Measurements from ENCODE around the gene DIP2C. TPM values are rescaled to one million over a fixed set of nuclear protein-coding genes. Genes with fewer than 3 reads are reported as not detected.
"Not testable (repeated sequence)": the region's sequence is repeated elsewhere in the genome, so short reads cannot be mapped to it uniquely, and the experiment has no call there.

DIP2C gene
- total RNA-seq, 1 donor: 1.7 TPM

DNA sequence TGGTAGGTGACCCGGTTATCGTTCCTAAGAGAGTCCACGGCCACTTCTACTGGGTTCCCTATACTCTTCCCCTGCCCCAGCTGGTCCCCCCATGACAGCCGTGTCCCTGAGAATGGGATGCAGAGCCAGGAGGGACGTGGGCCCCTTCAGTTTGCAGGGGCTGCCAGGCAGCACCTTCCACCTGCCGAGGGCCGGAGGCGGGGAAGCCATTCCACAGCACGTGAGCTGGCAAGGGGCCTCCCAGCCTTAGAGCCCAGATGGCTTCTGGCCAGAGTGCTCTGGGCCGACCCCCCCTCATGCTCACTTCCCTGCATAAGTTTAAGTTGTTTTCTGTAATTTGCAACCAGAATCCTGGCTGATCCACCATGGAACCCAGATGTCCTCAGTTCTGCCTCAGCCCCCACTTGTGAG is 39.0 kb downstream of the DIP2C start:
- Histone ChIP-seq H3K27me3 (ENCODE audit: insufficient read depth, low read length) (no peaks in the 10 kb centered on the region), H3K9me3 (ENCODE audit: low read depth, low read length) (no peaks in the 10 kb centered on the region), H3K4me3 (ENCODE audit: low read length) (no peak overlapping the region), H3K4me1 (ENCODE audit: insufficient read depth, low read length) (no peaks in the 10 kb centered on the region)

DNA sequence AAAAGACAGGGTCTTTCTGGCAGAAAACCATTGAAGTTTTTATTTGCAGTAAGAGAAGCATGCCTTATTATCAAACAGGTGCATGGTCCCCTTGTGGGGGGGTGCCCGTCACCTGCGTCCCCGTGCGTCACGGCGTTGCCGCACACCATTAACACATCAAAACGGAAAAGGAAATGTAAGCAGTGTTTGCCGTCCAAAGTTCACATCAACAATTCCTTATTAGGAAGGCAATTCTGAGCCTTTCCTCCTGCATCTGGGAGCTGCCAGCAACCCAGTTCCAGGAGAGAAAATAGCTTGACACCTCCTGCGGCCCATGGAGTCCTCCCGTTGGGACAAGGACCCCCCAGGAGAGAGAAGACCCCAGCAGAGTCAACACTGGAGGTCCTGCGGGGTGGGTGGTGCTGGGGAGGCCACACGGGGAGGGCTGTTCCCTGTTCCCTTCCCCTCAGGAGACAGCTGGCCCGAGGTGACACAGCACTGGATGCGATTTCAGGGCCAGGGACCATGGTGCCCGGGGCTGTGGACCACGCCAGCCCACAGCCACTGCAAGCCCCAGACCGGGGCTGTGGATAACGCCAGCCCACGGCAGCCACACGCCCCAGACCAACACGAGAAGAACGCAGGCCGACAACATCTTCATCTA is 39.5 kb downstream of the DIP2C start:
- H3K4me3 ChIP-seq (ENCODE audit: low read length): no peak overlapping the region
- no peaks in the 10 kb centered on the region for H3K27me3 ChIP-seq (ENCODE audit: insufficient read depth, low read length)
- no peaks in the 10 kb centered on the region for H3K4me1 ChIP-seq (ENCODE audit: insufficient read depth, low read length)
- H3K9me3 ChIP-seq (ENCODE audit: low read depth, low read length): no peaks in the 10 kb centered on the region

DNA sequence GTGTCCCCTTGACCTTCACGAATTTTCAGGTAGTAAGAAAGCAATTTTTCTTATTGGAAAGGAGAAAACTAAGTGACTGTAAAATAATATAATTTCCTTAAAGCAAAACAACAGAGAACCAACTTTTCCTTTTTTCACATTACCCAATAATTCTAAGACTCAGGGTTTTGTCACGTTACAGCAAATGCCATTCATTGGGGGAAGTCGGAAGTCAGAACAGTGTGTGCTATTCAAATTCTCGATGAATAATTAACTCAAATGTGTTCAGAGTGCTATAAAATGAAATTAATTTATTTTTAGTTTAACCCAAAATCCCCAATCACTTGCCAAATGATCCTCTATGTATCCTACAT is 40.0 kb downstream of the DIP2C start:
- no peak overlapping the region for H3K4me3 ChIP-seq (ENCODE audit: low read length)
- no peaks in the 10 kb centered on the region for H3K27me3 ChIP-seq (ENCODE audit: insufficient read depth, low read length)
- H3K4me1 ChIP-seq (ENCODE audit: insufficient read depth, low read length): no peaks in the 10 kb centered on the region
- no peaks in the 10 kb centered on the region for H3K9me3 ChIP-seq (ENCODE audit: low read depth, low read length)

DNA sequence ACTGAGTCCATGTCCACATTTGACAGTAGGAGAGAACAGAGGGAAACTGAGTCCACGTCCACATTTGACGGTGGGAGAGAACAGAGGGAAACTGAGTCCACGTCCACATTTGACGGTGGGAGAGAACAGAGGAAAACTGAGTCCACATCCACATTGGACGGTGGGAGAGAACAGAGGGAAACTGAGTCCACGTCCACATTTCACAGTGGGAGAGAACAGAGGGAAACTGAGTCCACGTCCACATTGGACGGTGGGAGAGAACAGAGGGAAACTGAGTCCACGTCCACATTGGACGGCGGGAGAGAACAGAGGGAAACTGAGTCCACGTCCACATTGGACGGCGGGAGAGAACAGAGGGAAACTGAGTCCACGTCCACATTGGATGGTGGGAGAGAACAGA is 42.4 kb downstream of the DIP2C start:
- H3K9me3 ChIP-seq (ENCODE audit: low read depth, low read length); H3K4me1 ChIP-seq (ENCODE audit: insufficient read depth, low read length); H3K4me3 ChIP-seq (ENCODE audit: low read length); H3K27me3 ChIP-seq (ENCODE audit: insufficient read depth, low read length): not testable (repeated sequence)

DNA sequence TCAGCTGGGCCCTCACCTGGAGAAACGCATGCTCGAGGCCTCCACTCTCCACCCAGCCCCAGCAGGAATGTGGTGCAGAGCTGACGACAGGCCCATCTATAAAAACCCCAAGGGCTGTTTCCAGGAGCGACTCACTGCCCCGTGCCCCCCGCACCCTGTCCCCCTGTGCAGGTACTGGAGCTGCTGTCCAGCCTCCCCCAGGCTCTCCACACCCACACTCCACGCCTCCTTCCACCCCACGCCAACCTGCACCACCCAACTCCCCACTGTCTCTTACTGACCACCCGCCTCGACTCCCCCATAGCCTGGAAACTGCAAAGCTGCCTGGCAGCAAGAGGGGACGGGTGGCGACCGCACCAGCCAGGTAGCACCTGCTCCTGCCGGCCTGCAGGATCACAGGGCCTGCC is 43.3 kb downstream of the DIP2C start:
- Histone ChIP-seq H3K27me3 (ENCODE audit: insufficient read depth, low read length) (no peaks in the 10 kb centered on the region), H3K4me1 (ENCODE audit: insufficient read depth, low read length) (no peaks in the 10 kb centered on the region), H3K9me3 (ENCODE audit: low read depth, low read length) (no peaks in the 10 kb centered on the region), H3K4me3 (ENCODE audit: low read length) (no peak overlapping the region)

DNA sequence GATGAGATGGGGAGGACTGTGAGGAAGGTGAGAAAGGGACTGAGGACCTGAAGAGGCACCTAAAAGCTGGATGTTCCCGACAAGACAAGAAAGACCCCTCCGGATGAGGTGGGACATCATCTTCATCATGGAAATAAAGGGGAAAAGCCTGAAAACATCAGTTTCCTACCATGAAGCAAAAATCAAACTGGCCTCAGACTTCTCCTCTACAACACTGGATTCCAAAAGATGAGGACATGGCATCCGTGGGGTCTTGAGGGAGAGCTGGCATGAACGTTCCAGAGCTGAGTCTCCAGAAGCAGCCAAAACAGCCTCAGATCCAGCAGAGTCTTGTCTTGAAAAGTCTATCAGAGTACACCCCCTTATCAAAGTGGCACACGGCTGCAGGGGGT is 44.5 kb downstream of the DIP2C start:
- Histone ChIP-seq H3K4me3 (ENCODE audit: low read length) (no peak overlapping the region), H3K9me3 (ENCODE audit: low read depth, low read length) (no peaks in the 10 kb centered on the region), H3K4me1 (ENCODE audit: insufficient read depth, low read length) (no peaks in the 10 kb centered on the region), H3K27me3 (ENCODE audit: insufficient read depth, low read length) (no peaks in the 10 kb centered on the region)

DNA sequence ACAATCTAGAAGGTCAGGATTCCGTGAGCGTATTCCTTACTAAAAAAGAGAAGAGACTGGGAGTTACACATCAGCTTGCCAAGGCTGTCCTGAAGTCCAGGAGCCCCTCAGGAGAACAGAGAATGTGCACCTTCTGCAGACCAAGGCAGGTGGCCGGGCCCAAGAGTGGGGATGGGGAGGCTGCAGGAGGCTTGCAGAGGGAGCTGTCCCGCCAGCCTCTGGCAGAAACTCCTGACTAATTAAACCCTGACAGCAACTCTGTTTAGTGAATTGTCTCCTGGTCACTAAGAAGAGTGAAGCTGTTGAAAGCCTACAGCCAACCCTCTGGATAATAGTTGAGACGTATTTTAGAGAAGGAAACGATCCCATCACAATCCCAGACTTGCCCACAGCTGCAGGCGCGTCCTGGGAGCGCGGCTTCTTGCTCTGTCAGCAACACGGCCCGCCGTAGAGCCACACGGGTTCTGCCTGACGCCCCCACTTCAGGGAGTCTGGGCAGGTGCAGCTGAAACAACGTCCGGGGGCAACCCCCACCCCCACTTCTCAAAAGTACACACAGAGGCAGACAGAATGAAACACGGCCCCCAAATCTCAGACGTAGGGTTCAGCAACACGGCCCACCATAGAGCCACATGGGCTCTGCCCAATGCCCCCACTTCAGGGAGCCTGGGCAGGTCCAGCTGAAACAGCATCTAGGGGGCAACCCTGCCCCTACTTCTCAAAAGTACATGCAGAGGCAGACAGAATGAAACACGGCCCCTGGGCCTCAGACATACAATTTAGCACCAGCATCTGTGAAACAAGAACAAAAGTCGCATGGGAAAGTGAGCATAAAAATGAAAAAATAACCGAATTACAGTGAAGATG is 45.2 kb downstream of the DIP2C start:
- no peak overlapping the region for H3K4me3 ChIP-seq (ENCODE audit: low read length)
- no peaks in the 10 kb centered on the region for H3K27me3 ChIP-seq (ENCODE audit: insufficient read depth, low read length)
- no peaks in the 10 kb centered on the region for H3K4me1 ChIP-seq (ENCODE audit: insufficient read depth, low read length)
- H3K9me3 ChIP-seq (ENCODE audit: low read depth, low read length): no peaks in the 10 kb centered on the region

DNA sequence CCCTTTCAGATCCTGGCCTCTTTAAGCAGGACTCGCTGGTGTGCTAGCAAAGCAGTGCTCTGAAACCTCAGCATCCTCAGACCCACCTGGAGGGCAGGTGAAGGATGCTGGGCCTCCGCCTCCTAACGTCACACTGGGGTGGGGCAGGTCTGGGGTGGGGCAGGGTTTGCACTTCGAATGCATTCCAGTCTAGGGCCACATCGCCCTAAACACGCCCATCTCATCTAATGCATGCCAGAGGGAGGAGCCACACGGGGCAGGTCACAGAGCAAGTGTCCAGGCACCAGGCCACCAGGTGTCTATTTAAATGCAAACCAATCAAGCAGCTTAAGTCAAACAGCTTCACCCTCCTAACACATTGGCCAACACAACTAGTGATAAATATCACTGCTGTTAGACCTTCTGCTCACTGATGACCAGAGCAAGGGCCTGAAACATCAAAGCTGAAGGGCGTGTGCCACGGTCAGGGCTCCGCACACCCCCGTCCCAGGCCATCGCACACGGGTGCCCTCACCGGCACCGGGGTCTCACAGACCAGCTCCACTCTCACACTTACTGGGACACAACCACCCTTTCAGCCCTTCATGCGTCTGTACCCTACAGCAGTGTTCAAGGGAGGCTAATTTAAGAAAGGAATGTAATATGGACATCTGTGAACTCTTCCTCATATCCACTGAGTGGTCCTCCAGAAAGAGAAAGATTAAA is 47.1 kb downstream of the DIP2C start:
- Histone ChIP-seq H3K9me3 (ENCODE audit: low read depth, low read length) (no peaks in the 10 kb centered on the region), H3K4me1 (ENCODE audit: insufficient read depth, low read length) (no peaks in the 10 kb centered on the region), H3K27me3 (ENCODE audit: insufficient read depth, low read length) (no peaks in the 10 kb centered on the region), H3K4me3 (ENCODE audit: low read length) (no peak overlapping the region)

DNA sequence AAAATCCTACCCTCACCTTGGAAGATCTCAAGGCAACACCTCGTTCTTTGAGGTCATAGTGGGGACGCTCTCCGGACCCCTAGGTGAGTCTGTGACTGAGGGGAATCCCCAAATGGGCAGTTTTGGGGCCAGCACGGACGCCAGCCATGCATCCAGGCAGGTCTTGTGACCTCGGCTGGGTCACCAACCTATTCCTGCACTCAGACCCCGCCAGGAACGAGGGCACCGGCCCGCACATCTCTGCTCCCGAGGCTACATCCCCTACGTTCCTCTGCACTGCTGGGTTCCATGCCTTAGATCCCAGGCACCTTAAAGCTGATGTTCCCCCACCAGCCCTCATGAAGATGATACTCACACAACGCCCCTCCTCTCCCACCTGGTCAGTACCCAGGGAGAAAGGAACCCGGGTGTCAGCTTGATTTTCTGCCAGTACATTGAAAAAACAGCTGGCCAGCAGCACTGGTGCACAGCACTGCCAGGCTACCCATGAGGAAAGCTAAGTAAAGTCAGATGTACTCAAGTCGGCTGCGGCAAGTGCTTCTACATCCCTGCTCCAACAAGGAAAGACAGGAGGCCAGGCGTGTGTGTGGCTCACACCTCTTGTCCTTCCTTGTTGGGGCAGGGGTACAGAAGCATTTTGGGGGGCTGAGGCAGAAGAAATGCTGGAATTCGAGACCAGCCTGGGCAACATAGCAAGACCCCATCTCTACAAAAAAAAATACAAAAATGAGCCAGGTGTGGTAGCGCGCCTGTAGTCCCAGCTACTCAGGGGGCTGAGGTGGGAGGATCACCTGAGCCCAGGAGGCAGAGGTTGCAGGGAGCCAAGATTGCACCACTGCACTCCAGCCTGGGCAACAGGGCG is 48.1 kb downstream of the DIP2C start:
- H3K4me1 ChIP-seq (ENCODE audit: insufficient read depth, low read length): no peaks in the 10 kb centered on the region
- no peak overlapping the region for H3K4me3 ChIP-seq (ENCODE audit: low read length)
- H3K27me3 ChIP-seq (ENCODE audit: insufficient read depth, low read length): peaks cover 4% of the 10 kb centered on the region
- H3K9me3 ChIP-seq (ENCODE audit: low read depth, low read length): no peaks in the 10 kb centered on the region

DNA sequence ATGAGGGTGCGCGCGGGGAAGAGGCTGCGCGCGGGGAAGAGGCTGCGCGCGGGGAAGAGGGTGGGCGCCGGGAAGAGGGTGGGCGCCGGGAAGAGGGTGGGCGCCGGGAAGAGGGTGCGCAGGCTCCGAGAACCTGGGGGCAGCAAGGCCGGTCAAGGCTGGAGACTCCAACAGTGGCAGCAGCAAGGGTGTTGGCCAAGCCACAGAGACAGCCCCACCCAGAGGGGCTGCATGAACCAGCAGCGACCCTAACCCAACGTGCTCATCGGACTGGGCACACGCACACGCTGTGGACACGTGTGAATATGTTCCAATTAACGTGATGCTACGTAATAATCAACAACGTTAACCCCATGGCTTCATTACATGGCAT is 48.8 kb downstream of the DIP2C start:
- H3K9me3 ChIP-seq (ENCODE audit: low read depth, low read length): no peaks in the 10 kb centered on the region

DNA sequence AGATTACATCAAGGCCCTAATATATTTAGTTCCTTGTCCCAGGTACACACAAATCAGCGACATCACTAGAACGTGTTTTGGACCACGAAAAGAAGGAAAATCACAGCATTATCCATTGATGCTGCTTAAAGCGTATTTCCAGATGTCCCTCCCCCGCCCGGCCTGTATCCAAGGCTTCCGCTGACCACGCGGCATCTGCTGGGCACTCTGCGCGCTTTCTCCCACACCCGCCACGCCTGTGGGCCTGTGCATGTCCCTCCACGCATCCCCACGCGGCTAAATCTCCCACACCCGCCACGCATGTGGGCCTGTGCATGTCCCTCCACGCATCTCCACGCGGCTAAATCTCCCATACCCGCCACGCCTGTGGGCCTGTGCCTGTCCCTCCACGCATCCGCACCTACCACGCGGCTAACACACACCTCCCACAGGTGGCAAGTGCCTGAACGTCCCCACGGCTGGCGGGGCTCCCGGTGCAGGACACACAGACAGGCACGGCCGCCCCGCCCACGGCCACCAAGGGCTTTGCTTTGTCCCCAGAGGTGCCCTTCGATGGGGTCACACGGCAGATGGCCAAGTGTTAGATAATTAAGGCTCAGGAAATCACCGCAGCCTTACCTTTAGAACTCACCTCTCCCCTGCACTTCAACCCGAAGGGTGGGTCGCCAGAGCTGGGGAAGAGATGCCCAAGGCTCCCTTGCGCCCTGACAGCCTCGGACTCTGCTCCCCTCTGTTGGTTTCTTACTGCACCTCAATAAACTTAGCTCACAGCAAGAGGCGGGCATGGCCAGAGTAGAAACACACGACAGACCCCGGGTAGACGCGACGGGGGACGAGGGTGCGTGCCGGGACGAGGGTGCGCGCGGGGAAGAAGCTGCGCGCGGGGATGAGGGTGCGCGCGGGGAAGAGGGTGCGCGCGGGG is 49.5 kb downstream of the DIP2C start:
- Histone ChIP-seq H3K27me3 (ENCODE audit: insufficient read depth, low read length) (peaks cover 10% of the 10 kb centered on the region), H3K4me1 (ENCODE audit: insufficient read depth, low read length) (no peaks in the 10 kb centered on the region), H3K9me3 (ENCODE audit: low read depth, low read length) (no peaks in the 10 kb centered on the region), H3K4me3 (ENCODE audit: low read length) (no peak overlapping the region)

More for the DNA sequence above, 48.8 kb downstream of the DIP2C start:
- H3K27me3 ChIP-seq (ENCODE audit: insufficient read depth, low read length): peaks cover 6% of the 10 kb centered on the region
- H3K4me3 ChIP-seq (ENCODE audit: low read length): no peak overlapping the region
- no peaks in the 10 kb centered on the region for H3K4me1 ChIP-seq (ENCODE audit: insufficient read depth, low read length)

DNA sequence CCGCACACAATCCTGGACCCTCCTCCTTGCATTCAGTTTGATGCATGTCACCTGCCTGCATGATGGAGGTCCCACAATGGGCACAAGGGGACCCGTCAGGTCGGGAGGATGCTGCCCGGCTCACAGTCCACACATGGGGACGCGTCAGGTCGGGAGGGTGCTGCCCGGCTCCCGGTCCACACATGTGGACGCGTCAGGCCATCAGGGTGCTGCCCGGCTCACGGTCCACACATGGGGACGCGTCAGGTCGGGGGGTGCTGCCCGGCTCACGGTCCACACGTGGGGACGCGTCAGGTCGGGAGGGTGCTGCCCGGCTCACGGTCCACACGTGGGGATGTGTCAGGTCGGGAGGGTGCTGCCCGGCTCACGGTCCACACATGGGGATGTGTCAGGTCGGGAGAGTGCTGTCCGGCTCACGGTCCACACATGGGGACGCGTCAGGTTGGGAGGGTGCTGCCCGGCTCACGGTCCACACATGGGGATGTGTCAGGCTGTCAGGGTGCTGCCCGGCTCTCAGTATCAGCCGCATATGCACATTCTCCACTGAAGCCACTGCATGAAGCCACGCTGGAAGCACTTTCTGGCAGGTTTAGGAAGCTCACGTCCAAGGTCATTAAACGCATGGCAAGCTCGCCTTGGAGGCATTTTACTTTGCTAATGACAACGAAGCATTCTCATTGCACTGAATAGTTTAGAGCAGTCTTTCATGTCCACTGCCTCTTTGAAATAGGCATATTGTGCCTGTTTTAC is 50.3 kb downstream of the DIP2C start:
- Histone ChIP-seq H3K4me1 (ENCODE audit: insufficient read depth, low read length) (no peaks in the 10 kb centered on the region), H3K4me3 (ENCODE audit: low read length) (no peak overlapping the region), H3K27me3 (ENCODE audit: insufficient read depth, low read length) (peaks cover 10% of the 10 kb centered on the region), H3K9me3 (ENCODE audit: low read depth, low read length) (no peaks in the 10 kb centered on the region)

DNA sequence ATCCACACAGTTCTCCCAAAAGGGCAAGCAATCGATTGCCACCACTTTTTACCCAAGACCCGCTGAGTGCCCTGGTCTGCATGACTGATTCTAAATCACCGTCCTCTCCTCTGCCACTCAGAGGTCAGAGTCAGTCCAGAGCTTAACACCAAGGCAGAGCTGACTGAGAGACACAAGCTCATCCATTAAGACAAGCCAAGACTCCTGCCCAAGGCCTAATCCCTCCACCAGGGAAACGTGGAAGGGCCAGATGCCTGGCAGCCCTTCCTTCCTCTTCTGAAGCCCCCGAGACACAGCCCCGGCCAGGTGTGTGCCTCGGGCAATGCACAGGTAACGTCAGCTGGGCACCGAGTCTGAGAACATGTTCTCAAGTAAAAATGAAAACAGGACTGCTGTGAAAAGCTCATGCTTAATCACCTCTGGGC is 51.7 kb downstream of the DIP2C start:
- peaks cover 10% of the 10 kb centered on the region for H3K27me3 ChIP-seq (ENCODE audit: insufficient read depth, low read length)
- no peak overlapping the region for H3K4me3 ChIP-seq (ENCODE audit: low read length)
- no peaks in the 10 kb centered on the region for H3K4me1 ChIP-seq (ENCODE audit: insufficient read depth, low read length)
- H3K9me3 ChIP-seq (ENCODE audit: low read depth, low read length): no peaks in the 10 kb centered on the region
